Retina (tissue), 1 donor: ENCODE data around the gene MAGEF1.
A peak's percentile ranks its signal among the peaks of the same experiment; 100 is the strongest.

Experiments used
- DNase-seq: peaks from one replicate; pipeline ENCODE4 v3.0.0-alpha.2; 2016

Gene MAGEF1

GRCh38 chr3:184719709-184720108 lies 7.8 kb upstream of the MAGEF1 start:
- no peak for DNase-seq

- peak; percentile 38 for DNase-seq
Measured at GRCh38 chr3:184718431-184718830, 6.6 kb upstream of the MAGEF1 start.

- peak; percentile 82 for DNase-seq
Measured at GRCh38 chr3:184717399-184717983, 5.6 kb upstream of the MAGEF1 start.

DNA sequence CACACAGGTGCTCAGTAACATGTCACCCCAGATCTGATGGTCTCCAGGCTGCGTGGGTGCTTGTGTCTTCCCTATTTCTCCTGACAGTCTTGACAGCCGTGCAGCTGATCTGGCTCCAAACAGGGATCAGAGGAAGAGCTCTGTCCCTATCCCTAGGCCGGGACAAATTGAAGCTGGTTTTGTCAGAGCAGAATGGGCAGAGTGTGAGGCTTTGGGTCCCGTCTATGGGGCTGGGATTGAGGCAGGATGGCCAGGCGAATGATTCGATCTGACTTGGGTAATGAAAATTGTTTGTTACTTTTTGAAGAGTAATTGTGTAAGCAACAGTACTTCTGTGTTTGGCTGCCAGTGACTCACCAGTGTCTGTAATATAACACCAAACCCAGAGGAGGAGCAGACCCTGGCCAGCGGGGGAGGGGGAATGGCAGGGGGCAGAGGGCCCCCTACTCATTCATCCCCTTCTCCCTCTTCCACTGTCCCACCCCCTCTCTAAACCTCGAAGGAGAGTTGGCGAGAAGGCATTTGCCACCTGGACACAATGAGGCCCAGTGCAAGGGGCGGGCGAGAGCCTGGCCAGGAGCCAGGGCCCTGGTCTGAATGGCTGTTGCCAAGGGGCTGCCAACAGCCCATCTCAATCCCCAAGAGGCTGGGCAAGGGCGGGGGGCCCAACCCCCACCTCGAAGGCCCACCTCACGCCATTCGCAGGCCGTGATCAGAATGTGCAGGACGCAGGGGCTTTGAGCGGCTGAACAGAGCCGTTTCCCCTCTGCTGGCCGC lies 4.9 kb upstream of the MAGEF1 start:
- peak; percentile 92 for DNase-seq

DNA sequence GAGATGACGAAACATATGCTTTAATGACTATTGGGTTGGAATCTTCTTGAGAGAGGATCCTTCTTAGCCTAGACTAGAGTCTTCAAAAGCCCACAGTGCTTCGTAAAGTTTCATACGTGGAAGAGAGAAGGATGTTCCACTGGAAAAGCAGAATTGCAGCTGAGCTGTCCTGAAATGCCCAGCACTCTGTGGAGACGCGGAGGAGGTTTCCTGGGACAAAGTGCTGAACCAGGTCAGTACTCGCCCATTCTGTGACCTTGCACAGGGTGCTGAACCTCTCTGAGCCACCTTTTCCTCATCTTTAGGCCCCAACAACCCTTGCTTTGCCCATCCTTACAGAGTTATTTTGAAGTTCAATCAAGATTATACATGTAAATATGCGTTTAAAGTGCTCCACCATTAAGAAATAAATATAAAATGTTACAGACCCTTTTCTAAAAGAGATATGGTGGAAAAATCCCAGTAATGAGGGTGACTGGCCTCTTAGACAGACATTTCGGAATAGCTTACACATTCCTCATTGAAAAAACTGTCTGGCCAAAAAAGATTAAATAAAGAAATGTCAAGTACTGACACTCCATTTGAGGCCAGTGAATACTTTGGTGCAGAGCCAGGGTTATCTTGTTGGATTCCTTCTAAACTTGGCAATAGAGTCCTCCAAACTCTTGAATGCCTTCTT lies 4.2 kb upstream of the MAGEF1 start:
- DNase-seq = no peak

DNA sequence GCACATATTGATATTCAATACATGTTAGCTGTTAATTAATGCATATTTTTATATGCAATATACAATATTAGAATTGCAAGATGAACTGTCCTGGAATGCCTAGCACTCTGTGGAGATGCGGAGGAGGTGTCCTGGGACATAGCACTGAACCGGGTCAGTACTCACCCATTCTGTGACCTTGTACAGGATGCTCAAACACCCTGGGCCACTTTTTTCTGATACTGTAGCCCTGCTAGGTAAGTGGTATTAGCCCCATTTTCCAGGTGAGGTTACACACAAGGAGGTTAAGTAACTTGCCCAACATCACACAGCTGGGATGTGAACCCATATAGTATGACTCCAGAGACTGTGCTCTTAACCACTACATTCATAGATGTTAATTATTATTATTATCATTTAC lies 1.7 kb upstream of the MAGEF1 start:
- no peak for DNase-seq

DNA sequence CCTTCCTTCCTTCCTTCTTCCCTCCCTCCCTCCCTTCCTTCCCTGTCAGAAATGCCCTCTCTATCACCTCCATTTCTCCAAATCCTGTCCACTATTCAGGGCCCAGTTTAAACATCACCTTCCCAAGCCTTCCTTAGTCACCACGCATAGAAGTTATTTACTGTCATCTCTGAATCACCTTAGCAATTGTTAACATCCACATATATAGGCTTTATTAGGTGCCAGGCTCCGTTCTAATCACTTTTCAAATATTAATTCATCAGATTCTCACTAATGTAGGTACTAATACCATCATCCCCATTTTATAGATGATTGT lies 1.1 kb upstream of the MAGEF1 start:
- no peak for DNase-seq

- DNase-seq = no peak
Measured at GRCh38 chr3:184712248-184713039, 580 bp upstream of the MAGEF1 start.

DNA sequence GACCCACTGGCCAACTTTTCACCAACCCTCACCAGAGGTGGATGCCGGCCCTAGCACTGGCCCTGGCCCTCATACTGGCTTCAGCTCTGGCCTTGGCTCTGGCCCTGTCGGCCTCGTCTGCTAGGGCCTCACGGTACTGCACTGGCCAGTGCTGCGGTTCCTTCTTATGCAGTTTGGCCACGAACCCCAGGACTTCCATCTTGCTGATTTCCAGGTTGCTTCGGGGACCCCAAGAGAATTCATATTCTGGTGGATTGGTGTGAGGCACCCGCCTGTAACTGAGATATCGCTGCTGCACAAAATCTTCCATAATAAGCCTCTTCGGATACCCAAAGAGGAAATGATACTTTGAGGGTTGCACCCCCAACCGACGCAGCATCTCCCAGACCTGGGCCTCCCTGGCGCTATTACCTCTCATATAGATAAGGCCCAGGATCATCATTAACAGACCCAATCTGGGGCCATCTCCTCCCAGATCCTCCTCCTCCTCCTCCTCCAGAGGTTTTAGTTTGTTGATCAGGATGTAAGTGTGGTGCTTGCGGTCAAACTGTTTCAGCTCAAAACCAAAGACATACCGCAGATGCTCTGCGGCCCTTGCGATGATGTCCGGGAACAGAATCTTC lies 883 bp downstream of the MAGEF1 start:
- no peak for DNase-seq

GRCh38 chr3:184703657-184704056 lies 8.2 kb downstream of the MAGEF1 start:
- no peak for DNase-seq

DNA sequence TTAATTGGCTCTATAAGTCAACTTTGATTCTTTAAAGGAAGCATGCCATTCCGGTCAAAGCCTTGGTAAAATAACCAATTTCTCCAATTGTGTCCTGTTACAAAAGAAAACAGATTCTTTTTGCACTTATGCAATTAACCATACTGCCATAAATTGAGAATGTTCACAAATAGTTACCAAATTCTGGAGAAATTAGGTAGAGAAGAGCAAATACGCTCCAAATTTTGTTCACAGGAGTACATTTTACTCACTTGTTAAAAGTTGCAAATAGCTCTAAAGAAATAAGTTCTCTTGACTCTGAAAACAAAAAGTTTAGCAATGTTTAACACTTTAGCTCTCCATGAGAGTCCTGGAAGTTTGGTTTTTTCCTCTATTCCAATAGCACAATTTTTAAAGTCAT lies 11.1 kb downstream of the MAGEF1 start:
- no peak for DNase-seq

DNA sequence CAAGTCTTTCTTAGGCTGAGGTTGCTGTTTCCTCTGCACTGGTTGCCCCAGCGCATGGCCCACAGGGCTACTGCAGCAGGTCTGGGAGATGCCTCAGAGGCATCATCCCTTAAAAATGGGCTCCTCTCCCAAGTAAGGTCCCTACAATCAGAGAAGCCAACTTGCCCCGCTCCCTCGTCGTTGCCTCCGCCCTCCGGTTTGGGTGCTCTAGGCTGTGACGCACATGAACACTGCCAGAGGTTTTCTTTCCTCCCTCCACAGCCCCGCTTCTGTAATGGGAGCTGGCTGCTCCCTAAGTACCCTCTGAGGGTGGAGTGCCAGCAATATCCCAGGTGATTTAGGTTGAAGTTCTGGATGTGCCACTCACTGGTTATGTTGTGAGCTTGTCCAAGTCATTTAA lies 14.0 kb downstream of the MAGEF1 start:
- DNase-seq = no peak

GRCh38 chr3:184696697-184697096 lies 15.2 kb downstream of the MAGEF1 start:
- no peak for DNase-seq

DNA sequence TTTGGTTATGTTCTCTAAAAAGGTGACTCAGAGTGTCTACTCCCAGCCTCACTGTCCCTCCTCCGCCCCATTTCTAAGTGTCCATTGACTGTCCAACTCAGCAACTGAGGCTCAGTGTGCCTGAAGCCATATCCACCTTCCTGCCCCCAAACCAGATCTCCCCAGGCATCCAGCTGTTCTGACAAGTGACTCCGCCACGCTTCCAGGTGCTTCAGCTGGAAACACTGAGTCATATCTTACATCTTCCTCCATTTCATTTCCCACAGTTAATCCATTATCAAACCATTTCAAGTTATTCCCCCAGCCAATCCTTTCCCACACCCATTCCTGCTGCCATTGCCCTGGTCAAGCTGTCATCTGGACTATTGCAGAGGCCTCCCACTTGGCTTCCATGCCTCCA lies 17.1 kb downstream of the MAGEF1 start:
- no peak for DNase-seq

GRCh38 chr3:184694133-184694665 lies 17.7 kb downstream of the MAGEF1 start:
- no peak for DNase-seq

- peak; percentile 81 for DNase-seq
Measured at GRCh38 chr3:184693011-184693975, 18.6 kb downstream of the MAGEF1 start.

GRCh38 chr3:184691397-184692231 lies 20.2 kb downstream of the MAGEF1 start:
- no peak for DNase-seq

DNA sequence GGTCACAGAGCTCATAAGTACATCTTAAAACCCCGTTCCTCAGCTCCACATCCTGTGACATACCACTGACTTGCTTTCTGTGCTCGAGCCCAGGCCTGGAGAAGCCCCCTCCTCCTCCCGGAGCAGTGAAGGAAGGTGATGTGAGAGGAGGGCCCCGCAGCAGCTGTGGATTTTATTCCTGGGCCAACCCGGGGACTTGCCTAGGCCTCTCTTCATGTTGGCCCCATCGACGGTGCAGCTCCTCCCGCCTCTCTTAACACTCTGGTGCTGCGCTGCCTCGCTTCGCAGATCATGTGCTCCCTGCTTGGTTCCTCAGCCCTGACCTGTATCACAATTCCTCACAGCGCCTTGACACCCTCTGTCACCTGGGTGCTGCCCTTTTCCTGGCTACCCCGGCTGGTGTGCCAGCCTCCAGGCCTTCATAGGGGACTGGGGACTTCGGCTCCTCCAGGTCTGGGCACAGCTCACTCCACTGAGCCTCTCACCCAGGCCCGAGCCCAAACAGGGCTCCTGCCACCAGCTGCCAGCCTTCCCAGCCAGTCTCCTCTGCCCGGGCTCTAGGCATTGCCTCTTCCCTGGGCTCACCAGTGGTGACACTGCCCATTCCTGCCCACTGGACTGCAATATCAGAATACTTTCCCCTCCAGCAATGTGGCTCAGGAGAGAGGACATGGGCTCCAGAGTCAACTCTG lies 21.5 kb downstream of the MAGEF1 start:
- no peak for DNase-seq

DNA sequence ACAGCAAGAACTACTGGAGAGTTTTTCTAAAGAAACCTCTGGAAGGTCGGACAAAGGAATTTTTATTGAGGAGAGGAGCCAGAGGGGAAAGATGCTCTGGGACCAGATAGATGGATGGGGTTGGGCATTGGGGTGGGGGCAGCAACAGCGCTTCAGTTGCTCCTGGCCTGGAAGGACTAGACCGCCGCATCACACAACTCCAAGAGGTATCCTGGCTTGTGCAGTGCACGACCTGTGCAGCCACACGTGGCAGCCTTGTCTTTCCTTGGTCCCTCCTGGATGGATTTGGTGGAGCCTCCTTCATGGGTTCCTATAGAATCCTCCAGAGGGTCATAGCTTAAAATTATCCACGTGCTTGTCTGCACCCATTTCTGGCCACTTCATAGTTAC lies 23.0 kb downstream of the MAGEF1 start:
- DNase-seq = no peak
